Ovary (tissue), 9 donors: ENCODE results near the gene CD3E. TPM values are rescaled to one million over a fixed set of nuclear protein-coding genes. Genes with fewer than 3 reads are reported as not detected.

Source experiments
- DNase-seq, 5 donors: peaks; one replicate each; pipeline ENCODE4 v3.0.0-alpha.2; 2019 to 2020
- H3K27ac ChIP-seq, 2 donors: fragments of 200-600 bp; one replicate each; pipeline versions ENCODE4 v1.5.1 to v1.8.0; 2019 to 2022
- H3K27me3 ChIP-seq: fragments of 200-600 bp; one replicate; pipeline ENCODE4 v1.8.0; 2022
- H3K36me3 ChIP-seq: fragments of 200-600 bp; sonication (generic); one replicate; pipeline ENCODE4 v1.5.1; 2019
- H3K4me1 ChIP-seq: one replicate; pipeline ENCODE4 v1.8.1; 2013; ENCODE audit warnings: mild to moderate bottlenecking, moderate library complexity; ENCODE audit not compliant: insufficient read depth
- H3K4me3 ChIP-seq: fragments of 200-600 bp; sonication (generic); one replicate; pipeline ENCODE4 v1.5.1; 2017
- H3K9me3 ChIP-seq, 2 donors: fragments of 200-600 bp in 1 of 2; sonication (generic) in 1 of 2; one replicate each; pipeline versions ENCODE4 v1.5.1 to v1.8.1; 2013 to 2019; ENCODE audit warnings: mild to moderate bottlenecking in 1 of 2, moderate library complexity in 1 of 2
- EP300 ChIP-seq: sonication (generic); formaldehyde crosslinking; IDR thresholded peaks from one replicate; pipeline ENCODE4 v1.6.1; 2017; ENCODE audit warnings: antibody characterized with exemption
- POLR2A ChIP-seq: fragments of 450-650 bp; IDR thresholded peaks from one replicate; pipeline ENCODE4 v1.6.1; 2017; ENCODE audit warnings: antibody characterized with exemption, mild to moderate bottlenecking, moderate library complexity
- WGBS, 3 donors: extraction: QIAGEN DNeasy Blood & Tissue Kit in 1 of 3; methylation state at CpG; one replicate each; pipeline versions ENCODE4 v1.1.5 to v1.1.7; 2013 to 2017; 5-methylcytosine and 5-hydroxymethylcytosine counted together
- intact Hi-C, 4 donors: fragments of 100-400 bp; cut with DNase I; formaldehyde crosslinking; loops; one replicate each; pipeline versions ENCODE4 v1.11.0 to v1.15.1; 2022 to 2023
- polyA plus RNA-seq, 2 donors: library from polyadenylated mRNA; stranded (reverse); fragments of 200-250 nt in 1 of 2; fragments of 350-450 nt in 1 of 2; fragmentation: Illumina TruSeq in 1 of 2; extraction: RNeasy Lipid Tissue Mini Kit (QIAGEN cat#74804) in 1 of 2; gene quantifications; one replicate each; pipeline ENCODE4 v1.2.3, GENCODE V29; 2013 to 2014
- total RNA-seq, 7 donors: library from RNA; depleted of rRNA in 2 of 7; stranded (reverse); fragments of >200 nt in 2 of 7; fragmentation: NEBNext Ultra II Directional in 3 of 7; extraction: Animal tissue kit (Norgen Biotek cat#: 25700) in 3 of 7; gene quantifications; one replicate each; pipeline versions ENCODE4 v1.1.0 to v1.2.4, GENCODE V29; 2016 to 2023
- TF ChIP-seq, protein P1 (sequence below), 3 donors: fragments of 450-650 bp in 2 of 3; fragments of 200-600 bp in 1 of 3; IDR thresholded peaks; one replicate each; pipeline versions ENCODE4 v1.5.1 to v1.8.0; 2016 to 2022; ENCODE audit warnings: antibody characterized with exemption in 3 of 3, mild to moderate bottlenecking in 1 of 3
- donor health status: DM: no; HTN: no; CAD: no; lungs with moderate emphysema.
- donor health status: DM: no; HTN: no; CAD: no.
- donor health status: Bipolar disorder and iron deficiency.
- donor health status: DM: yes; HTN: yes; CAD: no.
- donor health status: DM: no; HTN: no; CAD: no.
- donor health status: DM: yes; HTN: yes; CAD: no.

CD3E gene
- total and polyA plus RNA-seq, 9 donors = 0.36 to 11.0 (median 0.80) TPM; not detected in 1

DNA sequence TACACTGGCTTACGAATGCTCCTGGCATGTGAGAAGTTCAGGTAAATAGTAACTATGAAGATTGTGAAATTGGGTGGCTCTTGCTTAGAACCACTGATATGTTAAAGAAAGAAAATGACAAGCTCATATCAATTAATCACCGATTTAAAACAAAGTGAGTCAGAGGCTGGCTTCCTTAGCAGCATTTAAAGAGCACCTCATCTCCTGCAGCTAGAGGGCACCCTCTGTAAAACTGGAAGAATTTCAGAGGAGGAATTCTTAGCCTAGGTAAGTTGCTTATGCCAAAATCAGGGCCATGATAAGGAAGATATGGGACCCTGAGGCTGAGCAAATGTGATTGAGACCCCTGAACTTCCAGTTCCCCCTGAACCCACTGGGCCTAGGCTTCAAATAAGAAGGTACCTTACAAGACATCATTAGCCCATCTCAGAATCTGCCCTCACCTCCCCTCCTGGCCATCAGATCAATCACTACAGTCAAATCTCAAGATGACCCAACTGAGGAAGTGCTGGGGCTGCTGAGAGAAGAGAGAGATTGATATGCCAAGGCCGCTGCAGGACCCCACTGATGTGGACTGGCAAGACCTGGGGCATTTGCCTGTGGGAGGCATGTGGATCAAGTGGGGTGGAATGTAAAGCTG is 8.6 kb upstream of the CD3E start:
- H3K27me3 ChIP-seq = no peaks in the 10 kb centered on the region
- no peaks in the 10 kb centered on the region for H3K36me3 ChIP-seq
- intact Hi-C loops = no loop called here
- no peak overlapping the region for H3K4me3 ChIP-seq
- DNase-seq = no peak
- TF ChIP-seq EP300 = no peak
- TF ChIP-seq, protein P1, sequence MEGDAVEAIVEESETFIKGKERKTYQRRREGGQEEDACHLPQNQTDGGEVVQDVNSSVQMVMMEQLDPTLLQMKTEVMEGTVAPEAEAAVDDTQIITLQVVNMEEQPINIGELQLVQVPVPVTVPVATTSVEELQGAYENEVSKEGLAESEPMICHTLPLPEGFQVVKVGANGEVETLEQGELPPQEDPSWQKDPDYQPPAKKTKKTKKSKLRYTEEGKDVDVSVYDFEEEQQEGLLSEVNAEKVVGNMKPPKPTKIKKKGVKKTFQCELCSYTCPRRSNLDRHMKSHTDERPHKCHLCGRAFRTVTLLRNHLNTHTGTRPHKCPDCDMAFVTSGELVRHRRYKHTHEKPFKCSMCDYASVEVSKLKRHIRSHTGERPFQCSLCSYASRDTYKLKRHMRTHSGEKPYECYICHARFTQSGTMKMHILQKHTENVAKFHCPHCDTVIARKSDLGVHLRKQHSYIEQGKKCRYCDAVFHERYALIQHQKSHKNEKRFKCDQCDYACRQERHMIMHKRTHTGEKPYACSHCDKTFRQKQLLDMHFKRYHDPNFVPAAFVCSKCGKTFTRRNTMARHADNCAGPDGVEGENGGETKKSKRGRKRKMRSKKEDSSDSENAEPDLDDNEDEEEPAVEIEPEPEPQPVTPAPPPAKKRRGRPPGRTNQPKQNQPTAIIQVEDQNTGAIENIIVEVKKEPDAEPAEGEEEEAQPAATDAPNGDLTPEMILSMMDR (IDR thresholded peaks at IDR 0.05) = no peak
- TF ChIP-seq POLR2A = no peak
- H3K4me1 ChIP-seq = no peaks in the 10 kb centered on the region
- H3K9me3 ChIP-seq = no peaks in the 10 kb centered on the region
- H3K27ac ChIP-seq = no peak overlapping the region
- WGBS, 3 donors = 58 to 69% (median 61%) methylated on average over 3 of the region's 3 CpGs

DNA sequence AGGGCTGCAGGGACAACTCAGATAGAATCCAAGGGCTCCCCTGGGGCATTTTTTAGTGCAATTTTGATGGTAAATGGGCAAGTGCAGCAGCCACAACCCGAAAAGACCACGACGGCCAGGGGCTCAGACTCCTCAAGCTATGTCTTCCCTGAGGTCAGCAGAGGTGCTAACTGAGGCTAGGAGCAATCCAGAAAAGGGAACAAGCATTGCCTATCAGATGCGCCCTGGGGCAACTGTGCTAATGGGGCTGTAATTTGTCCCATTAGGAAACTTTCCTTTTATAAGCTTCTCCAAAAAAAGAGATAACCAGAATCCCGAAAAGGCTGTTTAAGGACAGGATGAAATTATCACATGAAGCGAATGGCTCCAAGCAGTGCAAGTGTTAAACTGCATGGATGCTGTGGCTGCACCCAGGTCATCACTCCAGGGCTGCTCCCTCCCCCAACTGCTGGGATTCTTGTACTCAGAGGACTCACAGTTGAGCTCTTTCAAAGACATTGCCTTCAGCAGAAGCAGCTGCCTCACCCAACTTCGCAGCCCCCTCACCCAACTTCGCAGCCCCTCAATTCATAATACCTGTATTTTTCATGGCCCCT is 2.8 kb upstream of the CD3E start:
- Histone ChIP-seq H3K36me3 (no peaks in the 10 kb centered on the region), H3K27ac (no peak overlapping the region), H3K4me3 (no peak overlapping the region), H3K9me3 (no peaks in the 10 kb centered on the region), H3K4me1 (no peaks in the 10 kb centered on the region), H3K27me3 (no peaks in the 10 kb centered on the region)
- DNase-seq = no peak
- TF ChIP-seq EP300 (no peak), POLR2A (no peak)
- TF ChIP-seq, protein P1 (IDR thresholded peaks at IDR 0.05) = no peak
- intact Hi-C loops = no loop called here
- WGBS, 3 donors = 61 to 66% (median 61%) methylated on average over 8 of the region's 8 CpGs

DNA sequence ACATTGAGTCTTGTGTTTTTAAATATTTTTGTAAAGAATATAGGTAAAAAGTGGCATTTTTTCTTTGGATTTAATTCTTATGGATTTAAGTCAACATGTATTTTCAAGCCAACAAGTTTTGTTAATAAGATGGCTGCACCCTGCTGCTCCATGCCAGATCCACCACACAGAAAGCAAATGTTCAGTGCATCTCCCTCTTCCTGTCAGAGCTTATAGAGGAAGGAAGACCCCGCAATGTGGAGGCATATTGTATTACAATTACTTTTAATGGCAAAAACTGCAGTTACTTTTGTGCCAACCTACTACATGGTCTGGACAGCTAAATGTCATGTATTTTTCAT is 333 bp upstream of the CD3E start:
- H3K27ac ChIP-seq = no peak overlapping the region
- no peaks in the 10 kb centered on the region for H3K27me3 ChIP-seq
- 88 to 97% (median 91%) methylated on average over 1 of the region's 1 CpG for WGBS, 3 donors
- no peak for DNase-seq
- no peak overlapping the region for H3K4me3 ChIP-seq
- intact Hi-C loops = no loop called here
- H3K36me3 ChIP-seq = no peaks in the 10 kb centered on the region
- no peaks in the 10 kb centered on the region for H3K9me3 ChIP-seq
- H3K4me1 ChIP-seq = no peaks in the 10 kb centered on the region
- TF ChIP-seq, protein P1 (IDR thresholded peaks at IDR 0.05) = no peak
- no peak for TF ChIP-seq EP300
- no peak for TF ChIP-seq POLR2A

DNA sequence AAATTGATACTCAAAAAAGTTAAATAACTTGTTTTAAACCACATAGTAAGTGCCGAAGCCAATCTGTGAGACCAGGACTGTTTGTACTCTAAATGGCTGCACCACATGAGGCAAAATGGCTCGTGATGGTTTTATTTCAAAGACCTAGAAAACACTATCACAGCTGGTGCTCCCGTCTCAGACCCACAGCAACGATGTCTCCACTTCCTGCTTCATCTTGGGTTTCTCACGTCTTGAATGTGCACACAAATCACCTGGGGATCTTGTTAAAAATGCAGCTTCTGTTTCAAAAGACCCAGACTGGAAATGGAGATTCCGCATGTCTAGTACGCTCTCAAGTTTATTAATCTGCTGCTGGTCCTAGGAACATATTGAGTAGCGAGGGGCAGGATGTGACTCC is 1.2 kb downstream of the CD3E start:
- intact Hi-C loops = no loop called here

More for the DNA sequence above, 1.2 kb downstream of the CD3E start:
- Histone ChIP-seq H3K36me3 (no peaks in the 10 kb centered on the region), H3K4me1 (no peaks in the 10 kb centered on the region), H3K4me3 (no peak overlapping the region), H3K27me3 (no peaks in the 10 kb centered on the region), H3K9me3 (no peaks in the 10 kb centered on the region), H3K27ac (no peak overlapping the region)
- 58 to 64% (median 60%) methylated on average over 8 of the region's 8 CpGs for WGBS, 3 donors
- TF ChIP-seq POLR2A = no peak
- TF ChIP-seq, protein P1 (IDR thresholded peaks at IDR 0.05) = no peak
- no peak for TF ChIP-seq EP300
- no peak for DNase-seq
